Kidney epithelial cell (primary cell): ENCODE data around the gene PRKCA. TPM values are rescaled to one million over a fixed set of nuclear protein-coding genes. Genes with fewer than 3 reads are reported as not detected.

Experiments
- DNase-seq: peaks from one replicate; pipeline ENCODE4 v3.0.0-alpha.2; 2010; ENCODE audit warnings: low read depth
- H3K27me3 ChIP-seq: 2 replicates; pipeline ENCODE4 v1.6.0; 2011; ENCODE audit warnings: low read length; ENCODE audit not compliant: control insufficient read depth, insufficient read depth
- H3K36me3 ChIP-seq: 2 replicates; pipeline ENCODE4 v1.5.1; 2011; ENCODE audit warnings: low read length; ENCODE audit not compliant: control insufficient read depth, insufficient read depth
- H3K4me3 ChIP-seq: 2 replicates; pipeline ENCODE4 v1.5.1; 2011; ENCODE audit warnings: low read depth, mild to moderate bottlenecking, control low read depth, low read length
- total RNA-seq: library from RNA; depleted of rRNA; stranded (reverse); fragments of >200 nt; gene quantifications from 2 replicates; pipeline ENCODE4 v1.2.3, GENCODE V29; 2015
- TF ChIP-seq, protein P1 (sequence below): IDR thresholded peaks from 2 replicates; pipeline ENCODE4 v1.5.1; 2011; ENCODE audit warnings: mild to moderate bottlenecking, moderate library complexity, low read length, control low read depth, inconsistent platforms; ENCODE audit not compliant: insufficient read depth, poor library complexity, severe bottlenecking

Gene PRKCA
- total RNA-seq, 1 donor from 2014 or later = 5.7 TPM

DNA sequence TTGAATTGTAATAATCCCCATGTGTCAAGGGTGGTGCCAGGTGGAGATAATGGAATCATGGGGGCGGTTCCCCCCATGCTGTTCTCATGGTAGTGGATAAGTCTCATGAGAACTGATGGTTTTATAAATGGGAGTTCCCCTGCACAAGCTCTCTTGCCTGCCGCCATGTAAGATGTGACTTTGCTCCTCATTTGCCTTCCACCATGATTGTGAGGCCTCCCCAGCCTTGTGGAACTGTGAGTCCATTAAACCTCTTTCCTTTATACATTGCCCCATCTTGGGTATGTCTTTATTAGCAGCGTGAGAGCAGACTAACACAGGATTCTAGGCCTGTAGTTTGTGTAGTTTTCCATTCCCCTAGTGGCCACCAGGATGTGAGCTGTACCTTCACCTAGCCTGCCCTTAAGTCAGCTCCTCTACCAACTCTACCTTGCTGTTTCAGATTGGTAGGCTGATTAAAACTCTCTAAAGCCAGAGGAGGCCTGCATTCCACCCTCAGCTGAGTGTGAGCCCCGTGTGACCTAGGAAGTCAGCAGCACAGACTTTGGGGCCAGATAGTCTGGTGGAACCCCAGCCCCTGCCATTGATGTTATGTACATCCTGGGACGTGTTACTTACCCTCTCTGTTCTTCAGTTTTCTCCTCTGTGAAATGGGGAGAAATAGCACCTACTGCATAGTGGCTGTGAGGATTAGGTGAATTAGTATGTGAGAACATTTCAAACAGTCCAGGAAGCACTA, 280.1 kb downstream of the PRKCA start:
- H3K27me3 ChIP-seq = no peaks in the 10 kb centered on the region
- TF ChIP-seq, protein P1, sequence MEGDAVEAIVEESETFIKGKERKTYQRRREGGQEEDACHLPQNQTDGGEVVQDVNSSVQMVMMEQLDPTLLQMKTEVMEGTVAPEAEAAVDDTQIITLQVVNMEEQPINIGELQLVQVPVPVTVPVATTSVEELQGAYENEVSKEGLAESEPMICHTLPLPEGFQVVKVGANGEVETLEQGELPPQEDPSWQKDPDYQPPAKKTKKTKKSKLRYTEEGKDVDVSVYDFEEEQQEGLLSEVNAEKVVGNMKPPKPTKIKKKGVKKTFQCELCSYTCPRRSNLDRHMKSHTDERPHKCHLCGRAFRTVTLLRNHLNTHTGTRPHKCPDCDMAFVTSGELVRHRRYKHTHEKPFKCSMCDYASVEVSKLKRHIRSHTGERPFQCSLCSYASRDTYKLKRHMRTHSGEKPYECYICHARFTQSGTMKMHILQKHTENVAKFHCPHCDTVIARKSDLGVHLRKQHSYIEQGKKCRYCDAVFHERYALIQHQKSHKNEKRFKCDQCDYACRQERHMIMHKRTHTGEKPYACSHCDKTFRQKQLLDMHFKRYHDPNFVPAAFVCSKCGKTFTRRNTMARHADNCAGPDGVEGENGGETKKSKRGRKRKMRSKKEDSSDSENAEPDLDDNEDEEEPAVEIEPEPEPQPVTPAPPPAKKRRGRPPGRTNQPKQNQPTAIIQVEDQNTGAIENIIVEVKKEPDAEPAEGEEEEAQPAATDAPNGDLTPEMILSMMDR = peak; percentile 10
- DNase-seq = no peak
- no peak overlapping the region for H3K4me3 ChIP-seq
- H3K36me3 ChIP-seq = no peaks in the 10 kb centered on the region

DNA sequence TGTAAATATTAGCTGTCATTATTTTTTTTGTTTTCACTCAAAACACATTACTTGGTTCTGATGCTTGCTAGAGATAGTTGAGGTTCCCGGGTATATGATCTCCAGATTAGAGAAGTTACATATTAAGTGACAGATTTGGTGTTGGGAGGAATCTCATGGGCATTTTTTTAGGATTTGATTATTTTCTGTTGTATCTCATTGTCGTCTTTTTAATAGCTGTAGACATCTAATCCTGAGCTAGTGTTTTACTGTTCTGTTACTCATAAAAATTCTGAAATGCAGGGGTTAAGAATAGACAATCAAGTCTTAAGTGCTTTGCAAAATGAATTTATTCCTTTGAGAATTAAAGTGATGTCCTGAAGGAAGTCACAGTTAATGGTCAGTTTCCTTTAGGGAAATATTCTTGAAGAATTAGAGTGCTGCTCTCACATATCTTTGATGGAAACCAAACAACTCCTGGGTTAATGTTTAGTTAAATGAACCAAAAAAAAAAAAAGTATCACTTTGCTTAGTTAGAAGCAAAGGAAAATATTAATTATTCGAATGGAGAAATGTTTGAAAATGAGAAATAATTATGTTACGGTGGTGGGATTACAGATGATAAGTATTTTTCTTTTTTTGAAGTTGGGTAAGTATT, 280.8 kb downstream of the PRKCA start:
- Histone ChIP-seq H3K36me3 (no peaks in the 10 kb centered on the region), H3K4me3 (no peak overlapping the region), H3K27me3 (no peaks in the 10 kb centered on the region)
- no peak for DNase-seq
- TF ChIP-seq, protein P1 = no peak

DNA sequence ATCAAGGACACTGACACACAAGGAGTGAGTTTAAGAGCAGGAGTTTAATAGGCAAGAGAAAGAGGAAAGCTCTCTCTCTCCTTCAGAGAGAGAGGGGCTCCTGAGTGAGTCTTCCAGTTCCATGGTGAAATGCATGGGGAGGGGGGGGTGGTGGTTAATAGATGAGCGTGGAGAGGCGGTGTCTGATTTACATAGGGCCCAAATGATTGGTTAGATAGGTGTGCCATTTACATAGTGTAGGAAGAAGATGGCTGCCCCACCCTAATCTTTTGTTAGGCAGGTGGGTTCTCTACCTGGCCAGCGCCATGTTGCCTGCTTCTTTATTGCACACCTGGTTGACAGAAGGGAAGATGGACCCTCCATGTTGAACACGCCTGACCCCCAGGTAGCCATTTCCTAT, 282.5 kb downstream of the PRKCA start:
- TF ChIP-seq, protein P1 = no peak
- no peak for DNase-seq
- H3K36me3 ChIP-seq = no peaks in the 10 kb centered on the region
- no peak overlapping the region for H3K4me3 ChIP-seq
- H3K27me3 ChIP-seq = no peaks in the 10 kb centered on the region

DNA sequence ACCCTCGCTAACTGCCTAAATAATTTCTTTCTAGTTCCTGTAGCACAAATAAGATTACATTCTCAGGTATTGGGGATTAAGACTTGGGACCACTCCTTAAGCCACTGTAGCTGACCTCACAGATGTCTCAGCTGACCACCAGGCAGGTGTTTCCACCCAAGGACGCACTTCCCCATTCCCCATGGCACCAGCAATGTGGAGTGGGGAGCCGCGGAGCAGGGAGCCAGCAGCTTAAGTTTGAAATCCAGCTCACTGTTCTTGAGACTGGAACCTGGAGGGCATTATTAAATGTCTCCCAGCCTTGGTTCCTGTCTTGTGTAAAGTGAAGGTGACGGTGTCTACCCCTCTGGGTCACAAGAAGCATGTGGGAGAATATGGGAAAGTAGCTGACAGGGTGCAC, 283.1 kb downstream of the PRKCA start:
- no peak for DNase-seq
- H3K27me3 ChIP-seq = no peaks in the 10 kb centered on the region
- no peaks in the 10 kb centered on the region for H3K36me3 ChIP-seq
- no peak overlapping the region for H3K4me3 ChIP-seq
- TF ChIP-seq, protein P1 = no peak

DNA sequence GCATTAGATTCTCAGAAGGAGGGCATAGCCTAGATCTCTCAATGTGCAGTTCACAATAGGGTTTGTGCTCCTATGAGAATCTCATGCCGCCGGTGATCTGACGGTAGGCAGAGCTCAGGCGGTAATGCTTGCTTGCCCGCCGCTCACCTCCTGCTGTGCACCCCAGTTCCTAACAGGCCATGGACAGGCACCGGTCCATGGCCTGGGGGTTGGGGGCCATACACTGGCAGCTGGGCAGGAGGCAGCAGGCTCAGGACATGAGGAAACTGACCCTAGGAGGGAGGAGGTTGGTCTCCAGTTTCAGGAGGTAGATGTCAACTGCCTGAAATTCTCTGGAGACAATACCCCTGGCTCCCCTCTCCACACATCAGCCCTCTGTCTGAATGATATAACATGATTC, 287.5 kb downstream of the PRKCA start:
- no peaks in the 10 kb centered on the region for H3K36me3 ChIP-seq
- TF ChIP-seq, protein P1 = no peak
- no peaks in the 10 kb centered on the region for H3K27me3 ChIP-seq
- no peak for DNase-seq
- H3K4me3 ChIP-seq = no peak overlapping the region

DNA sequence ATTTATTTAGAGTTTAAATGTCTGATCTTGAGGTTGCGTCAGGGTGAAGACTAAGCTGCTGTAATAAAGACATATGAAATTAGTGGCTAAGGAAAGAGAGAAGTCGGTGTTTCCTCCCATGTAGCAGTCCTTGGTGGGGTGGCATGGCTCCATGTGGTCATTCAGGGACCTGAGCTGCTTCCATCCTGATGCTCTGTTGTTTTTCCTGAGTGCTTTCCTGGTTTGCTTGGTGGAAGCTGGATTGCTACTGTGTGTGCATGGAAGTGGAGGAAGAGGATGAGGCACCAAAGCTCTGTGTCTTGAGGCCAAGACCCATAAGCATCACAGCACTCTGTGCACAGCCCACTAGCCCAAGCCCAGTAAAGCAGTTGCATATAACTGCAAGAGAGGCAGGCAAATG, 290.7 kb downstream of the PRKCA start:
- no peaks in the 10 kb centered on the region for H3K27me3 ChIP-seq
- no peak overlapping the region for H3K4me3 ChIP-seq
- H3K36me3 ChIP-seq = no peaks in the 10 kb centered on the region
- TF ChIP-seq, protein P1 = no peak
- DNase-seq = no peak
